NCI-H1105 treated with DMSO at 0.1 percent for 48 hours (cell line): ENCODE results near the gene HSD17B10.
"Not testable (repeated sequence)": the region's sequence is repeated elsewhere in the genome, so short reads cannot be mapped to it uniquely, and the experiment has no call there.

ENCODE experiments used
- DNase-seq: peaks from one replicate; lab custom pipeline; 2025; lab: John Stamatoyannopoulos, UW

The HSD17B10 gene

DNA sequence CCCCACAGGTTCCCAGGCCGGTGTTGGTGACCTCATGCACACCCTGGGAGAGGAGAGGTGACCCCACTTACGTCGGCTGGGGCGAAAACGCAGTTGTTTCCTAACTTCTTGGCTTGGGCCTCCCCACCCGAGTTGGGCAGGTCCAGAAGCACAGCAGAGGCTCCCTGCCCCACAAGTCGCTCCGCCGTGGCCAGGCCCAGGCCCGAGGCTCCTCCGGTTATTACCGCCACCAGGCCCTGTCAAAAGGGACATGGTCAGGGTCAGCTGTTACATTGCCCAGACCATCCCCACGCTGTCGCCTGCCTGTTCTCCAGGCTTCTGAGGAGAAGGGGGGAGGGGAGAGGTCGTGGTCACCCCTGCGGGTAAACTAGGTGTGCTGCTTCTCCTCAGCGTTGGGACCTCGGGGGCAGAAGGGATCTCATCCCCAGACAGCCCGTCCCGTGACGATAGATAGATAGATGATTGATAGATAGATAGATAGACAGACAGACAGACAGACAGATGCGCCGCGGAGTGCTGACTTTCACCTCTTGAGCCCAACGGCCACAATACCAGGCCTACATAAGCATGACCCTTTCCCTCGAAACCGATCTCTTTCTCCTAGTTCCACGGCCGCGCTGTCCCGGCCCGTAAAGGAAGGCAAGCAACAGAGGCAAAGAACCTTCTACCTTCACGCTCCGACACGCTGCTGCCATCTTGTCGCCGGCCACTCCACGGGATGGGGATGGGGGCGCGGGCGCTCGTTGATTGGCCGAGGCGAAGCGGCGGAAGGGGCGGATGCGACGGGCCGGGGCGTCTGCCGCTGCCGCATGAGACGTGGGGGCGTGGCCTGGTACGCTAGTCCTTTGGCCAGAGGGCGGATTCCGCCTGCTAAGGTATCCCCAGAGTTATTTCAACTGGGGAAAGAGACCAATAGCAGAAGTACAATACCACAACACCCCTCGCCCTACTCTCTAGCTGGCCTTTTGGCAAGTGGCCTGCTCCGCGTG, at the start of gene HSD17B10:
TSS of gene HSD17B10 (minus strand) at position 720 of the 989 bp plus-strand sequence. CDS start at position 695, 25 bp downstream.
- peak; percentile 81 for DNase-seq

DNA sequence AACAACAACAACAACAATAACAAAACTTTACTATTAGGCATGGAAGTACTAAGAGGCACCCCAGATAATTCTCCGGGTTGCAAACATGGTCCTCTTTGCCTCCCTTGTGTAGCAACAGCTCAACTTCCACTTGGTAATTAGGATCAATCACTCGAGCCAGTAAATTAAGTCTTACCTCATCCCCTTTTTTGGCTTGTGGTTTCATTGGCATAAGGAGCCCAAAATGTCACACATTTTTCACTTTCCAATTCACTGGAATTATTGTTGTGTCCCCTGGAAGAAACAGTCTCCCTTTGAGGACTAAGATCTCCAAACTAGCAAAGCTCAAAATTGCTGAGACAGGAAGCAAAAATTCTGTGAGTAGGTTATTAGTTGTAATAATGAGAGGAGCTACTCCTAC, 49.2 kb upstream of the HSD17B10 start:
- no peak for DNase-seq

DNA sequence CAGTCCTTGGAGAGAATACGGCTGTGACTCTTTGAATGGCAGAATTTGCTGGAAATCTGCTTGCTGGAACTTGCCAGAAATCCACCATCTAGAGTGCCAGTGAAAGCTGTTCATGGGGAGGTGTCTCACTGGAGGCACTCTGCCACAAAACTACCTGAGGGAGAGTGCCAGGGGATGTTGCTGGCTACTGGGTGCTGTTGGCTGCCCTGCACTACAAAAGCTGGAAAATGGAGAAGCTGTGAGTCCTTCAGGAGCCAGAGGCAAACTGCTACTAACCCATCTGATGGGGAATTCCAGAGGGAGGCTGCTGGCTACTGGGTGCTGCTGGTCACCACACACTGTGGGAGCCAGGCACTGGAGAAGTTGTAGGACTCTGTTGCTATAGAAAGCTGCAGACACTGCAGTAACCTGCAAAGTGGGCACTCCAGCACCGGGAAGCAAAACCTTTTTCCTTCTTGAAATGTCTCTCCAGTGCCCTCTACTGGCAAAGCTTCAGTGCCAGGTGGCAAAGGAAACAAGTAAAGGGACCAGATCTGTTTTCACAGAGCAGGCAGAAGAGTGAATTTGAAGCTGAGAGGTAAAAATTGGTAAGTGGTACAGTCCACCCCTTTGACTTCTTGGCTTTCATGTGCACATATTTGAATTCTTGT, 47.8 kb upstream of the HSD17B10 start:
- DNase-seq, result peak; percentile 64

DNA sequence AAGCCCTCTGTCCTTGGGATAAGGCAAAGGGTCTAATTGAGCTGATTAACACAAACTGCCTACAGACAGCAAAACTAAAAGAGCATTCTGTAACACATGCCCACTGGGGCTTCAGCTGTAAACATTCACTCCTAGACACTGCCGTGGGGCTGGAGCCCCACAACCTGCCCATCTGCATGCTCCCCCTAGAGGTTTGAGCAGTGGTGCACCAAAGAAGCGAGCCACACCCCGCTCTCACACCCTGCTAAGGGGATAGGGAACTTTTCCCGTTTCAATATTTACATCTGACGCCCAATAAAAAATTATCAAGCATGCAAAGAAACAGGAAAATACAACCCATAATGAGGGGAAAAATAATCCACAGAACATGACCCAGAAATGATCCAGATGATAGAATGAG, 46.9 kb upstream of the HSD17B10 start:
- peak; percentile 4 for DNase-seq

DNA sequence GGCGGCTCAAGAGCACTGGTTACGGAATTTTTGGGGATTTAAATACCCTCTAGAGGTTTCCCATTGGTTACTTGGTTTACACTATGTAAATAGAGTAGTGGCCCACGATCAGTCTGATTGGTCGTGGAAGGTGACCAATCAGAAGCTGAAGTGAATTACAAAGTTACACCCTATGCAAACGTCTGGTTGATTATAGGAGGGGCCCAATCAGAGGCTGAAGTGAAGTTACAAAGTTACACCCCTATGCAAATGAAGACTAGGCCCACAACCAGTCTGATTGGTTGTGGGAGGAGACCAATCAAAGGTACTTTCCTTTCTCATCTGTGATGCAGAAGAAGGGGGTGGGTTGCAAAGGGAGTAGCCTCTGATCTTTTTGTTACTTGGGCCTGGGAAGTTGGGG, 45.1 kb upstream of the HSD17B10 start:
- DNase-seq, result no peak

DNA sequence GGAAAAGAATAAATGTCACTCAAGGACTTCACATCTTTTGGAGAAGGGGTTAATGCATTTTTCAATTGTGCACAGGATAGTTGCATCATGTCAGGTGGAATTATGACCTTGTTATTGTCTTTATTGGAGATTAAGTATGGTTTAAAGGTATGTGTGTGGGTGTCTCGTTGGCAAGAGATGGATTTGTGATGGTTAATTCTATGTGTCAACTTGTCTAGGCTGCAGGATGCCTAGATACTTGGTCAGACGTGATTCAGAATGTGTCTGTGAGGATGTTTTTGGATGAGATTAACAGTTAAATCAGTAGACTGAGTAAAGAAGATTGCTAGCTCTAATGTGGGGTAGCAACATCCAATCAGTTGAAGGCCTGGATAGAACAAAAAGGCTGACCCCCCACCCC, 42.2 kb upstream of the HSD17B10 start:
- no peak for DNase-seq

DNA sequence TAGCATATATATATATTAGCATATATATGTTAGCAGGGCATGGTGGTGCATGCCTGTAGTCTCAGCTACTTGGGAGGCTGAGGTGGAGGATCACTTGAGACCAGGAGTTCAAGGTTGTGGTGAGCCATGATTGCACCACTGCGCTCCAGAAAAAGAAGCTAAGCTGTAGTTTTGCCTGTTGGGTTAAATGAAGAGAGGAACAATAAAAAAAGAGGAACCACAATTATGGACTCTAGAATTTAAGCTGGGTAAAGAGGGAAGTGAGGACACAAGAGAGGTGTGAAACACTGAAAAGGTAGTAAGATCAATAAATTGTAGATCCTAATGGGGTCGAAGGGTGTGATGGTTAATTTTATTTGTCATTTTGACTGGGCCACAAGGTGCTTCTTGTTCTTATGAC, 40.5 kb upstream of the HSD17B10 start:
- no peak for DNase-seq

DNA sequence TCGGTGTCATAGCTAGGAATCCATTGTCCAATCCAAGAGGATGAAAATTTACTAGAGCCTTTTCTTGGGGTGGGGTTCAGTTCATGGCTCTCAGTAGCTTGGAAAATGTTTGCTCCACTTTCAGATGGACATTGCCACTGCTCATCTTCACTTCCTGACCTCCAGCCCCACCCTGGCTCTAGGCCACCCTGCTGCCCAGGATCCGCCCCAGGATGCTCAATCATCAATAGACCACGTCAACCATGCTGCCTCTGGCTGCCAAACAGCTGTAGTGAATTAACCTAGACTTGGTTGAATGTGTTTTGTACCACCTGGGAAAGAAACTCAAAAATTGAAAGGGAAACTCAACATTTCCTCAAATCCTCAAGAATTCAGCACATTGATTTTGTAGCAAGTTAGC, 37.2 kb upstream of the HSD17B10 start:
- no peak for DNase-seq

DNA sequence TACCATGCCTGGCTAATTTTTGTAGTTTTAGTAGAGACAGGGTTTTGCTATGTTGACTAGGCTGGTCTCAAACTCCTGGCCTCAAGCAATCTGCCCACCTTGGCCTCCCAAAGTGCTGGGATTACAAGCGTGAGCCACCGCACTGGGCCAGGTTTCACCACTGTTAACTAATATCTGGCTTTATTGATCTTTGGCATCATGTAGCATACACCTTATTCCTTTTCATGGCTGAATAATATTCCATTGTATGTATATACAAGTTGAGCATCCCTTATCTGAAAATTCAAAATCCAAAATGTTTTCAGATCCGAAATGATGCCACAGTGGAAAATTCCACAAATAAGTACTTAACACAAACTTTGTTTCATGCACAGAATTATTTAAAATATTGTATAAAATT, 34.5 kb upstream of the HSD17B10 start:
- not testable (repeated sequence) for DNase-seq

DNA sequence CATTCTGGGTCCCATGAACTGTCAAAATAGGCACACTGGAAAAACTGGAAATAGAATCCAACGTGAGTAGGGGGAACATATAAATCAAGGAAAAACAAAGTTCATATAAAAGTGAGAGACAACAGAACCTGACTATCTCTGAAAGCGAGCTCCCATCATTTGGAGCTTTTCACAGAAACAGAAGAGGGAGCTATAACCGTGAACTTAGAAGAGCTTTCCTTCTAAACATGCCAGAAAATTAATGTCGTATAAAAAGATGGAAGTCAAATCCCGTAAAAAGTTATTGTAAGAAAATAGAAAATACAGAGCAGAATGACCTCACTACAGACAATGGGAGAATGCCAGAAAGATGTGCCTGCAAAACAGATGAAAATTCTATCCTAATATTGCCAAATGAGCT, 23.9 kb upstream of the HSD17B10 start:
- DNase-seq, result no peak

DNA sequence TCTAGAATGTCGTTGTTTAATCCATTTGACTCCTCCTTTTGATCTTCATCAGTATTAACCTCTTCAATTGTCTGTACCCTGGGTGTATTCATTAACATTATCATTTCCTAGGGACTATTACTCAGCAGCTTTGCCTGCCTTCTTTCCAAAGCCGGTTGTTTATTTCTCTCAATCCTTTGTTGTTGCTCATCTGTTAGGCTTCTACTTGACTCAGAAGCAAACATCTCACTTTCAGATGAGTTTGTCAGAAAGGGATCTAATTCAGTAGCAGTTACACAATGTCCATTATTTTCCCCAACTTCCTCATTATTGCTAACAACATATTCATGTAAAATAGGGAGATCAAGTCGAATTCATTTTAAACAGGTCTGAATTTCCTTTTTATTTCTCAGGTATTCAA, 22.1 kb upstream of the HSD17B10 start:
- no peak for DNase-seq

DNA sequence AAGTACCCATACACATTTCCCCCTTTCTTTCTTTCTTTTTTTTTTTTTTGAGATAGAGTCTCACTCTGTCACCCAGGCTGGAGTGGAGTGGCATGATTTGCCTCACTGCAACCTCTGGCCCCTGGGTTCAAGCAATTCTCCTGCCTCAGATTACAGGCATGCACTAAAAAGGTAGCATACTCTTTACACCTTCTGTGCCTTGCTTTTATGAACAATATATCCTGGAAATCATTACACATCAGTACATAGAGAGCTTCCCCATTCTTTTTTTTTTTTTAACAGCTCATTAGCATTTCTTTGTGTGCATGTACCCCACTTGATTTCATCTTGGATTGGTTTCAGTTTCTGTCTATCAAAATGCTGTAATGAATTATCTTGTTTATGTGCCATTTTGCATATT, 18.6 kb upstream of the HSD17B10 start:
- DNase-seq, result no peak

DNA sequence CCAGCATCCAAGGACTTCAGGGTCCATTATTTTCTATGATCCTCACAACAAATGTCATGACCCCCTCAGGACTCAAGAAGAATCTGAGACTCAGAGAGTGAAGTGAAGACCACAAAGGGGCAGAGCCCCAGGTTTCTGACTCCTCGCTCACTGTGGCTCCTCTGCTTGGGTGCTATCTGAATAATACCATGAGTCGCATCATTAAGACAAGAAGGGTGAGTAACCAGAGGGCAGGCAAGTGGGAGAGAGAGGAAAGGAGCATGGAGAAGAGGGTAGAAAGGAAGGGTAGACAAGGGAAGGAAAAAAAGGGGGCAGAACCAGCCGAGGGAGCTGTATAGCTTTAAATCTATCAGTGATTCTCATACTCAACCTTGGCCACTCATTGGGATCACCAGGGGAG, 15.5 kb upstream of the HSD17B10 start:
- no peak for DNase-seq

DNA sequence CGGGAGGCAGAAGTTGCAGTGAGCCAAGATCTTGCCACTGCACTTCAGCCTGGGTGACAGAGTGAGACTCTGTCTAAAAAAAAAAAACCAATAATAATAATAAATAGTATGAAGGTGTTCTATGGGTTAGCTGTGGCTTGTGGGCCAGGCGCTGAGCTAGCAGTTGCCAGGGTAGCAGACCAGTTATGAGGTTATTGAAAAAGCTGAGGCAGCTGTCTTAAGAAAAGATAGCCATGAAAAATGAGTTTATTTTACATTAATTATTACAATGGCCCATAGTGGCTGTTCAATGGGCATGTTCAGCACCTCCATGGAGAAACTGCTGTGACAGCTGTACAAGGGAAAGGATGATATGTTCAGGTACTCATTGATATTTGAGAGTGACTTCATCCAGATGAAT, 13.3 kb upstream of the HSD17B10 start:
- no peak for DNase-seq

DNA sequence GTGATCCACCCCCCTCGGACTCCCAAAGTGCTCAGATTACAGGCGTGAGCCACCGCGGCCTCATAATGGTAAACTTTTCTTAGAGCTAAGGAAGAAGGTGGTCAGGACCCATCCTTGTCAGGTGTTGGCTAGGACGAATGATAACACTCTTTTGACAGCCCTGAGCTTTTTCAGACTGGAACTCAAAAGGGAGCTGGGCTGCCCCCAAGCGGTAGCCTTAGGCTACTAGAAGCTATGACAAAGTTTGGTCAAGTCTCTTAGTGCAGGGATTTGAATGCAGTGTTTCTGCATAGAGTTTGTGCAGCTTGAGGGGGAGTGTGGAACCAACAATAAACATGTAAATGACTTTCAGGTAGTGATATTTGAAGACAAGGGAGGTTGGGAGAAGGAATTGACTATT, 11.8 kb upstream of the HSD17B10 start:
- DNase-seq, result no peak

DNA sequence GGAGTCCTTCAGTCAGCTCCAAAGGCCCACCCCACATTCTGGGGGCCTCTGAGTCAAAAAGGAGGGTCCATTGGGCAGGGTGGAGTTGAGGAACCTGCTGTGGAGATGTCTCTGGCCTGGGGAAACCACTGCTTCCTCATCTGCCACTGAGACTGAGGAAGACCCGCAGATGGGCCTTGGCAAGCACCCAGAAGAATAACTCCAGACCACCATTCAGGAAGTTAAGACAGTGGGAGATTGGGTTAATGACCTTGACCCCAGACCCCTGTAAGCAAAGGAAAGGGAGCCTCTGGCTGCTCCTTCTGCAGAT, 8.1 kb upstream of the HSD17B10 start:
- no peak for DNase-seq

DNA sequence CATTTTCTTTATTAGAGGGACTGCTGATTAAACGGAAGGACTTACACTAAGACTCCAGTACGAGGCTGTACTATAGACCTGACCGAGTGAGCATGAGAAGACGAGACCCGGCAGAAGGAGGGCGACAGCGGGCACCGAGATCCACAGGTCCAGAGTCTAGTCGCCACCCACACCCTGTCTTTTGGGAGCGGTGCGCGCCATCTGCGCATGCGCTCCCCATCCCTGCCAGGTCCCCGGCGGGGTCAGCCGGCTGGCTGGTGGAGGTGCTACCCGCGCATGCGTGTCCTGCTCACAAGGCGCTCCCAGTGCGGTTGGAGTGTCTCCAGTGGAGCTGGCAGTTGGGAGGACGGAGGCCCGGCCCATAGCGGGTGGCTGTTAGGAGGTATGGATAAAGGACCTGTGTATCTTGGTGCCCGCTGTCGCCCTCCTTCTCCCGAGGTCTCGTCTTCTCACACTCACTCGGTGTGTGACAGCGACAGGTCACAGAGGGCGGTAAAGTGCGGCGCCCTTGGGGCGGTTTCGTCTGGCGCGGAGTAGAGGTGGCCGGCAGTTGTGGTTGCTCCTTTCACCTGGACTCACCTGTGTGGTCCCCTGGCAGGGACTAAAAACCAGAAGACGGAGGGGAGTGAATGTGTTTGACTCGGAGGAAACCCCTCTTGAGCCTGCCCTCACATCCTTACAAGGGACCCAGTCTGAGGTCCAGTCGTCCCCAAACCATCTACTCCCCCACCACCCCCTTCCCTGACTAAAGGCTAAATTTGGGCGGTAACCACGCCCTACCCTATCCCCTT, 7.6 kb upstream of the HSD17B10 start:
- DNase-seq, result peak; percentile 84

DNA sequence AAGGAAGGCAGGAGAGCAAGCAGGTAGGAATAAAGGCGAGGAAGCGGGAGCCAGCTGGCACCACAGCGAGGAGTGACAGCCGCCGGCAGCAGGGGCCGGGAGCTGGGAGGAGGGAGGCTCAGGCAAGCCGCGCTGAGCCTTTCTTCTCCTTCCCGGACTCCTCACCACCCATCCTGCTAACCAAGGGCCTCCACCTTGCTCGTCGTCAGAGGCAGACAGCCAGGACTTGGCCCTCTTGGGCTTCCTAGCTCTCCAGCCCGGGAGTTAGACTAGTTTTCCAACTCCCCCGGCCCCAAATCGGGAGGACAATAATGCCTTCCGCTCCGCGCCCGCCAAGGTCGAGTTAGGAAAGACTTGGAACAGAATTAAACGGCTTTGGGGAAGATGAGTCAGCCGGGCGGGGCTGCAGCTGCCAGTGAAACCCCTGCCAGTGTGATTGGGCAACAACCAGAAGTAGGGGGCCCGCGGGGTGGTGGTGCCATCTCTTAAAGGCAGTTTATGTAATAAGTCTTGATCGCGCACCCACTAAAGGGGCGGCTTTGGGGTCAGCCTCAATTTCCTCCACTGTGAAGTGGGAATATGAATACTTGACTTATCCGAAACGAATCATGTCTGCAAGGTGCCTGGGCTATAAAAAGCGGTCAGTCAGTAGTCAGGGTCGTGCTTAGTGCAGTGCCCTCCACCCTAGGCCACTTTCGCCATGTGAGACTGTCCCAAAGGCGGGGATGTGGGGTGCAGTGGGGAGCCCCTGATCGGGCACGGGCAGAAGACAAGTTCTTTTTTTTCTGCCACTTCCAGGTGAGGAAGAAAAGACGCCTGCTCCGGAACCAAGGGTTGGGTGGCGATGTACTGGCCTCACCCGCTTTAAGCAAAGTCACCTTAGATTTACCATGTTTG, 6.7 kb upstream of the HSD17B10 start:
- peak; percentile 17 for DNase-seq

DNA sequence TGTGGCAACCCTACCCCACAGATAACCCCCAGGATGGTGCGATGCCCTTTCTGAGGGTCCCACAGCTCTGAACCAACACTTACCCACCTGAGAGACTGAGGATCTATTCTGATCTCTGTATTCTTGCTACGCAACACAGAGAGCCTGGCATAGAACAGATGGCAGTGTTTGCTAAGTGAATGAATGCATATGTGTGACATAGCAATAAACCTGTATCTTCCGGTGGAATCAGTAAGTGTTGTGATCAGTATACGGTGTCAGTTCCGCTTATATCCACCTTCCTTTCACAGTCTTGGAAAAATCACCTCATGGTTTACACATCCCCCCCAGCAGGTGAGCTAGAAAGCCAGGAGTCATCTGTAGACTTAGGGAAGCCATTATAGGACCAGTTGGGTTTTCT, 5.9 kb upstream of the HSD17B10 start:
- peak; percentile 17 for DNase-seq

DNA sequence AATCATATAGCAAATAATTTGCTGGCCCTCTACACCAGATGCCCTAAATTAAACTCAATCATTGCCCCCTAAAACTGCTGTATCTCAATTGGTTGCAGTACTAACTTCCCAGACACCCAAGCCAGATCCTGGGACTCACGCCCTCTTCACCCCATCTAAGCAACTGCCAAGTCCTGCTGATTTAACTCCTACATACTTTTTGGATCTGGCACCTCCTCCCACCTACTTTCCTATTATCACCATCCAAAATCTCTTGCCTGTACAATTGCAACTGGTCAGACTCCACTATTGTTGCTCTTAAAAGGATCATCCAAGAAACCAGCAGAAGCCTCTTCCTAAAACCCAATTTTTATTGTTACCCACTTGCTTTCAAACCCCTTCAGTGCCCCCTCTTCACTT, 4.7 kb upstream of the HSD17B10 start:
- no peak for DNase-seq

DNA sequence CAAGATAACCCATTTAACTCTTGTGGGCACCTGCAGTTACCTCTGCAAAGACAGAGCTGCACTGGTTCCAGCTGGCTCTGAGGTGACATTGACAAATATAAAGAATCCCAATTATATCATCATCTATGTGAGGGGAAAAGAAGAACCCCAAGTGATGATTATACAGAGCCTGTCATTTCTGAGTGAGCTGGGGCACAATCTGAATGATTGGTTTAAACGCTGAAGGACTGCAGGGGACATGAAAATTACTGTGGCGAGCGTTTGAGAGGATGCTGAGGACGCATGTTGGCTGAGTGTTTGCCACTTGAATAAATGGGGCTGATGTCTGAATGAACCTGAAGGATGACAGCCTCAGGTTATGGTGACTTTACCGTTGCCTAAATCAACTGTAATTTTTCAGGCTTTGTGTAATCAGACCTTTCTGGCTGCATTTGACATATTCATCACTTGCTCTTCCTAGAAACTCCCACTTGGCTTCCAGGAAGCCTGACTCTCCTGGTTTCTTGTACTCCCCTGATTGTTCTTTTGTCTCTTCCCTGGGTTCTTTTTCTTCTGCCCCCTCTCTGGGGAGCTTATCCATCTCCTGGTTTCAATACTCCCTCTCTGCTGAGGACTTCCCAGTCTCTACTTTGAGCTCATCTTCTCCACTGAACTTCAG, 4.1 kb upstream of the HSD17B10 start:
- DNase-seq, result no peak
